Left kidney (tissue), 2 donors: ENCODE results near the gene ARHGAP5. TPM values are rescaled to one million over a fixed set of nuclear protein-coding genes. Genes with fewer than 3 reads are reported as not detected.
"Not testable (repeated sequence)": the region's sequence is repeated elsewhere in the genome, so short reads cannot be mapped to it uniquely, and the experiment has no call there.

Experiments
- DNase-seq: peaks from one replicate; pipeline ENCODE4 v3.0.0-alpha.2; 2013
- polyA plus RNA-seq: library from polyadenylated mRNA; unstranded; fragments of 120-200 nt; gene quantifications from one replicate; pipeline ENCODE4 v1.2.1, GENCODE V29; 2013; ENCODE audit not compliant: insufficient read length

The ARHGAP5 gene
- polyA plus RNA-seq, 1 donor: 122 TPM

DNA sequence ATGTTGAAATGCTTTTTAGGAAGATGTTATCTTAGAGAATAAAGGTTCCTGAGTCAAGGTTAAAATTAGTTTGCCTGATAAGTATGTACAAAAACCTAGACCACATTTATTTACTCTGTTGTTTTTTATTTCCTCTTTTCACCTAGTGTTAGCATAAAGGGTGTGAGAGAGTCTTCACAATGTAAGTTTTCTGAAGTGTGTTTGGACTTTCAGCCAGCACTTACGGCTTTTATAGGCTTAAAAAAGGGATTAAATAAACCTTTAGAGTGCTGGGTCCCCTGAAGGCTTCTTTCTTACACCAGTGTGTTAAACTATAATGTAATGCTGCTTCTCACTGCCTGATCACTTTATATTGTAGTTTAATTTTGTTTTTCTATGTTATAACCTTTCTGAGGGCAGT lies 27.2 kb downstream of the ARHGAP5 start:
- no peak for DNase-seq

DNA sequence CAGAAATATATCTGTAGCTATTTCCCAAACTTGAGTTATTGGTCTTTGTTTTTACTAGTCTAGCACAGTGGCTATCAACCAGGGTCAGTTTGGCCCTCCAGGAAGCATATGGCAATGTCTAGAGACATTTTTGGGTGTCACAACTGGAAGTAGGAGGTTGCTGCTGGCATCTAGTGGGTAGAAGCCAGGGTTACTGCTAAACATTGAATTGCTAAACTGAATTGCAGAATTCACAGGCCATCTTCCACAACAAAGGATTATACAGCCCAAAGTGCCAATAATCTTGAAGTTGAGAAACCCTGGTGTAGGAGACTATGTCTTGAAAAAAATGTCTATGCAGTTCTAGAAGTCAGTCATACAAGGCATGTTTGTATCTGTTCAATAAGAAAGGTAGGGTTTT lies 27.7 kb downstream of the ARHGAP5 start:
- no peak for DNase-seq

DNA sequence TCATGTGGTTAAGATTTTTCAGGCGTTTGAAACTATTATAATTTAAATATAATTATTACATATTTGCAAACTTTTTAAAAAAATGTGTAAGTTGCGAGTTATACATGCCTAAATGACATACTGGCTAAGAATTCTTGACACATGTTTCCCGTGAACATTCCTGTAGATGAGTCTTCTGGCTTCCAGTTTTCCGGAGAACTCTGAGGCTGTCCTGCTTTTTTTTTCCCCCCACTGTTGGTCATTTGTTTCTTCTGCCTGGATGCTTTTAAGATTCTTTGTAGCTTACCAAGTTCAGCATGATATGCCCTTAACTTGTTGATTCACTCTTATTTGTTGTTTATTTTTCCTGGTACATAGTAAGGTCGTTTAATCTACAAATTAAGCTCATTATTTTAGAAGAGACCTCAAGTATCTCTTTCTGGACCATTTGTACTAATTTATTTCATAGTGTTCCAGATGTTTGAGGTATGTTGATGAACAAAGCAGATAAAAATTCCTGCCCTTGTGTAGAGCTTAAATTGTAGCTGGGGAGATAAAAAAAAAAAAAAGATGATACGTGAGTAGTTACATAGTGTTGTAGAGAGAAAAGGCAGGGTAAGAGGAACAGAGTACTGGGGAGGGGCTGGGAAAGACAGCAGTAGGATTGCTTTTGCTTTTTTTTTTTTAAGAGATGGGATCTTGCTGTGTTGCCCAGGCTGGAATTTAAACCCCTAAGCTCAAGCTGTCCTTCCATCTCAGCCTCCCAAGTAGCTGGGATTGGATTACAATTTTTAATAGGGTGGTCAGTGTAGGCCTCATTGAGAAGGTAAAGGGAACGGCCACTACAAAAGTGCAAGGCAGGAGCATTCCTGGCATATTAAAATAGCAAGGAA lies 32.8 kb downstream of the ARHGAP5 start:
- DNase-seq: no peak

DNA sequence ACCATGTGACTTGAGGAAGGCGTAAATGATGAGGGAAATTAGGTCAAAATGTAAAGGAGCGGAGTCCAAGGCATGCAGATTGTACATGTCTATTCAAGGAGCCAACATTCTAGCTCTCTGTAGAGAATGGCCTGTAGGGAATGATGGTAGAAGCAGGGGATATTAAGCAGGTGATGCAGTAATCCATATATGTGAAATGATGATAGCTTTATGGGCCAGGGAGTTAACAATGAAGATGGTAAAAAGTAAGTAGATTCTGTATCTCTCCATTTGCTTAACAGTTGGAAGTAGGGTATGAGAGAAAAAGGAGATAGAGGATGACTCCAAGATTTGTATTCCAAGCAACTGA lies 33.4 kb downstream of the ARHGAP5 start:
- DNase-seq: no peak

DNA sequence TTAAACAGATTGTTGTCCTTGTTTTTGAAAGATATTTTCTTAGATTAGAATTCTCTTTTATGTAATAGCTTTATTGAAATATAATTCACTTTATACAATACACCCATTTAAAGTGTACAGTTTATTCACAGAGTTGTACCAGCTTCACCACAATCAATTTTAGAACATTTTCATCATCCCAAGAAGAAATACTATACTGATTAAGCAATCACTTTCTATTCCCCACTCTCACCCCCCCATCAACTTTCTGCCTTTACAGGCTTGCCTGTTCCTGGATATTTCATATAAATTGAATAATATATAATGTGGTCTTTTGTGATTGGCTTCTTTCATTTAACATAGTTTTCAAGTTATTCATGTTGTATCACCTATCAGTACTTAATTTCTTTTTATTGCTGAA lies 44.4 kb downstream of the ARHGAP5 start:
- DNase-seq: no peak

DNA sequence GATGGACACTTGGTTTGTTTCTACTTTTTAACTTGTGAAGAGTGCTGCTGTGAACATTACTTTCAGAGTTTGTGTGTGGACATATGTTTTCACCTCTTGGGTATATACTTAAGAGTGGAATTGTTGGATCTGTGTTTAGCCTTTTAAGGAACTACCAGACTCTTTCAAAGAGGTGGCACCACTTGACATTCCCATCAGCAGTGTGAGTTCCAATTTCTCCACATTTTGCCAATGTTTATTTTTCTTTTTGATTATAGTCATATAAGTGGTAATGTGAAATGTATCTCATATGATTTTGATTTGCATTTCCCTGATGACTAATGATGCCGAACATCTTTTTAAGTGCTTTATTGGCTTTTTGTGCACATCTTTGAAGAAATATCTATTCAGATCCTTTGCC lies 44.8 kb downstream of the ARHGAP5 start:
- no peak for DNase-seq

DNA sequence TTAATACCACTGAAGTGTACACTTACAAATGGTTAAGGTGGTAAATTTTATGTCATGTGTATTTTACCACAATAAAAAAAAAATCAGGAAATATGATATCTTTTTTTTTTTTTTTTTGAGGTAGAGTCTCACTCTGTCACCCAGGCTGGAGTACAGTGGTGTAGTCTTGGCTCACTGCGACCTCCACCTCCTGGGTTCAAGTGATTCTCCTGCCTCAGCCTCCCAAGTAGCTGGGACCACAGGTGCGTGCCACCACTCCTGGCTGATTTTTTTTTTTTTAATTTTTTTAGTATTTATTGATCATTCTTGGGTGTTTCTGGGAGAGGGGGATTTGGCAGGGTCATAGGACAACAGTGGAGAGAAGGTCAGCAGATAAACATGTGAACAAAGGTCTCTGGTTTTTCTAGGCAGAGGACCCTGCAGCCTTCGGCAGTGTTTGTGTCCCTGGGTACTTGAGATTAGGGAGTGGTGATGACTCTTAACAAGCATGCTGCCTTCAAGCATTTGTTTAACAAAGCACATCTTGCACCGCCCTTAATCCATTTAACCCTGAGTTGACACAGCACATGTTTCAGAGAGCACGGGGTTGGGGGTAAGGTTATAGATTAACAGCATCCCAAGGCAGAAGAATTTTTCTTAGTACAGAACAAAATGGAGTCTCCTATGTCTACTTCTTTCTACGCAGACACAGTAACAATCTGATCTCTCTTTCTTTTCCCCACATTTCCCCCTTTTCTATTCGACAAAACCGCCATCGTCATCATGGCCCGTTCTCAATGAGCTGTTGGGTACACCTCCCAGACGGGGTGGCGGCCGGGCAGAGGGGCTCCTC lies 50.0 kb downstream of the ARHGAP5 start:
- DNase-seq: not testable (repeated sequence)

DNA sequence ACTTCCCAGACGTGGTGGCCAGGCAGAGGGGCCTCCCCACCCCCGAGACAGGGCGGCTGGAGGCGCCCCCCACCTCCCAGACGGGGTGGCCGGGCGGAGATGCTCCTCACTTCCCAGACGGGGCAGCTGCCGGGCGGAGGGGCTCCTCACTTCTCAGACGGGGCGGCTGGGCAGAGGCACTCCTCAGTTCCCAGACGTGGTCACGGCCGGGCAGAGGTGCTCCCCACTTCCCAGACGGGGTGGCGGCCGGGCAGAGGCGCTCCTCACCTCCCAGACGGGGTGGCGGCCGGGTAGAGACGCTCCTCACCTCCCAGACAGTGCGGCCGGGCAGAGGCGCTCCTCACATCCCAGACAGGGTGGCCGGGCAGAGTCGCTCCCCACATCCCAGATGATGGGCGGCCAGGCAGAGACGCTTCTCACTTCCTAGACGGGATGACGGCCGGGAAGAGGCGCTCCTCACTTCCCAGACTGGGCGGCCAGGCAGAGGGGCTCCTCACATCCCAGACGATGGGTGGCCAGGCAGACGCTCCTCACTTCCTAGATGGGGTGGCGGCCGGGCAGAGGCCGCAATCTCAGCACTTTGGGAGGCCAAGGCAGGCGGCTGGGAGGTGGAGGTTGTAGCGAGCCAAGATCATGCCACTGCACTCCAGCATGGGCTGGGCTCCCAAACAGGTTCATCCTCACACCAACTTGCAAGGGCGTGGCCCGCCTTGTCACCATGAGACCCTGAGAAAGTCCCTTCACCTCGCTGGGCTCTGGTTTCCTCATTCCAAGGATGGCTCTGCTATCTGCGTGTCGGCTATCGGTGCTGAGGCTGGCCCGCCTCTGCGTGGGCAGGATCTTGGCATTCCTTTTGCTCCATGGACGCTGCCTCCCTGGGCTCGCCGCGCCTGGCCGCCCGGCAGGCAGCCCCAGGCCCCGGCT lies 50.9 kb downstream of the ARHGAP5 start:
- DNase-seq: not testable (repeated sequence)

DNA sequence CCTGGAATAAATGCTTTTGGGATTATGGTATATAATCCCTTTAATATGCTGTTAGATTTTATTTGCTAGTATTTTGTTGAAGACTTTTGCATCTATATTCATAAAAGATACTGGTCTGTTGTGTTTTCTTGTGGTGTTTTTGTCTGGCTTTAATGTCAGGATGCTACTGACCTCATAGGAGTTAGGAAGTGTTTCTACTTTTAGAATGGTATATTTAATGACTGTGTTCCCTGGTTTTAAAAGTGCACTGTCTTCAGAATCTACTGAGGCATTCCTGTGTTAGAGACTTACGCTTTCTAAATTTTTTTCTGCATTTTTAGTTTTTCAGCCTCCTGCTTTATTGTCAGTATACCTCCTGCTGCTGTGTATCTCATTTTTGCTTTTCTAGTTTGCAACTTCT lies 51.6 kb downstream of the ARHGAP5 start:
- no peak for DNase-seq

DNA sequence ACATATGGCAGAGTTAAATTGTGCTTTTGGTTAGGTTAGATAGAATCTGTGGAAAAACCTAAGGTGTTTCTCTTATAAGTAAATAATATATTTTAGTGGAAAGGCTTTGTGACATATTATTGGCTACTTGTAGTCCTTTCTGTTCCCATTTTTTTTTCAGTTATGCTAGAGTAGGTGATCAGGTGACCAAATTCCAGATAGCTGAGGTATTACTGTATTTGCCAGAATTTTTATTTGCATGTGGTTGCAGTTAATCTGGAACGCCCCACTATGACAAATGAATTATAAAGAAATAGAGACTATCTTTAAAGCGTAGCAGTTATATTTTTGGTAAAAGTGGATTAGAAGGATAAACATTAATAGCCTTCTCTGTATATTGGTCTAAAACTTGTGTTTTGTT lies 52.0 kb downstream of the ARHGAP5 start:
- no peak for DNase-seq

DNA sequence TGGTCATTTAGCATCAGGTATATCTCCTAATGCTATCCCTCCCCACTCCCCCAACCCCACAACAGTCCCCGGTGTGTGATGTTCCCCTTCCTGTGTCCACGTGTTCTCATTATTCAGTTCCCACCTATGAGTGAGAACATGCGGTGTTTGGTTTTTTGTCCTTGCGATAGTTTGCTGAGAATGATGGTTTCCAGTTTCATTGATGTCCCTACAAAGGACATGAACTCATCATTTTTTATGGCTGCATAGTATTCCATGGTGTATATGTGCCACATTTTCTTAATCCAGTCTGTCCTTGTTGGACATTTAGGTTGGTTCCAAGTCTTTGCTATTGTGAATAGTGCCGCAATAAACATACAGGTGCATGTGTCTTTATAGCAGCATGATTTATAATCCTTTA lies 54.6 kb downstream of the ARHGAP5 start:
- not testable (repeated sequence) for DNase-seq

DNA sequence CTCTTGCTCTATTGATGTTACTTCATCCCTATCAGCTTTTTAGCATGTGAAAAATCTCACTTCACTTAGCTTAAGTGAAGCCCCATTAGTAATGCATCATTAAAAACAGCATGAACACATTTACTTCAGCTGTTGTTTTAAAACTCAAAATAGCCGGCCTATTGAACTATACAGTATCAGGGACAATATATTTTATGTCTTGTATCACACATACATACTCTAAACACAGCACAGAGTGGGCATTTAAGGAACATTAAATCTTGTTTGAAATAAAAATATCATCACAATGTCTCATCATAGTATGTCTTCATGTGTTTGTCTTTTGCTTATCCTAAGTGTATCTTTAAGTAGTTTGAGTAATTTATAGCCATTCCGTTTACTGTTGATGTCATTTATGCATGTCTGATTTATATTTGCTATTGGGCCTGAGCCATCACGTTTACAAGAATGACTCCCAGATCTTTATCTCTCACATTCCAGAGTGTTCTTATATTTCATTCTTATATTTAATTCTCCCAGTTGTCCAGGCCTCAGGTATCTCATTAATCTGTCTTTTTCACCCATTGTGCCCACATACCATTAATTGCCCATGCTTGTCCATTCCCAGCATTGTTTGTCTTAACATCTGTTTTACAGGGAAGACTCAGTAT lies 57.5 kb downstream of the ARHGAP5 start:
- peak; percentile 53 for DNase-seq

DNA sequence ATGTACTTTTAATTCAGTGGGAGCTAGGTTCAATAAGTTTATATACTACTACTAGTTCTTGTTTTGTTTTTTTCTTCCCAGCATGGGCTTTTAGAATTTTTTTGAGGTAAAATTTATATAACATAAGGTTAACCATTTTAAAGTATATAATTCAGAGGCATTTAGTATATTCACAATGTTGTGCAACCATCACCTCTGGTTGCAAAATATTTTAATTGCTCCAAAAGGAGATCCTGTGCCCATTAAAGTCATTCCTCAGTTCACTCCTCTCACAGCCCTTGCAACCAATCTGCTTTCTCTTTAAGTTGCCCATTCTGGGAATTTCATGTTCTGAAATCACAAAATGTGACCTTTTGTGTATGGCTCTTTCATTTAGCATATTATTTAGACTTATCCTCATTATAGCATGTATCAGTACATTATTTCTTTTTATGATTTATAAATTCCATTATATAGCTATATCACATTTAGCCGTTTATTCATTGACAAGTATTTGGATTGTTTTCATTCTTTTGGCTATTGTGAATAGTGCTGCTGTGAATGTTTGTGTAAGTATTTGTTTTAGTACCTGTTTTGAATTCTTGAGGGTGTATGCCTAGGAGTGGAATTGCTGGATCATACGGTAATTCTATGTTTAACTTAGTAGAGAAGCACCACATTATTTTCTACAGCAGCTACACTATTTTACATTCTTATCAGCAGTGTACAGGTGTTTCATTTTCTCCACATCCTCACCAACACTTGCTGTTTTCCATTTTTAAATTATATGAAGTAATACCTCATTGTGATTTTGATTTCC lies 59.1 kb downstream of the ARHGAP5 start:
- DNase-seq: no peak

DNA sequence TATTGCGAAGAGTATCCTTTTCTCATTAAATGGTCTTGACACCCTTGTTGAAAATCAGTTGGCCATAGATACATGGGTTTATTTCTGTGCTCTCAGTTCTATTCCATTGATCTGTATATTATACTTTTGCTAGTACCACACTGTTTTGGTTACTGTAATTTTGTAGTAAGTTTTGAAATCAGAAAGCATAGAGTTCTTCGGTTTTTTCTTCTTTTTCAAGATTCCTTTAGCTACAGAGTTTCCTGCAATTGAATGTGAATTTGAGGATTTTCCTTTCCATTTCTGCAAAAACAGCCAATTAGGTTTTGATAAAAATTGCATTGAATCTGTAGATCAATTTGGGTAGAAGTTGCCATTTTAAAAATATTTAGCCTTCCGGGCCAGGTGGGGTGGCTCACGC lies 60.2 kb downstream of the ARHGAP5 start:
- DNase-seq: no peak

DNA sequence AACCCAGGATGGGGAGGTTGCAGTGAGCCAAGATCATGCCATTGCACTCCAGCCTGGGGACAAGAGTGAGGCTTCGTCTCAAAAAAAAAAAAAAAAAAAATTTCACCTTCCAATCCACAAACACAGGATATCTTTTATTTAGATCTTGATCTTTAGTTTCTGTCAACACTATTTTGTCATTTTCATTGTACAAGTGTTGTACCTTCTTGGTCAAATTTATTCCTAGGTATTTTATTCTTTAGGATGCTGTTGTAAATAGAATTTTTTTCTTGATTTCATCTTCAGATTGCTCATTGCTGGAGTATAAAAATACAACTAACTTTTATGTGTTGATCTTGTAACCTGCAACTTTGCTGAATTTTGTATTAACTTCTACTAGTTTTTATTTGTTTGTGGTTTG lies 60.8 kb downstream of the ARHGAP5 start:
- no peak for DNase-seq

DNA sequence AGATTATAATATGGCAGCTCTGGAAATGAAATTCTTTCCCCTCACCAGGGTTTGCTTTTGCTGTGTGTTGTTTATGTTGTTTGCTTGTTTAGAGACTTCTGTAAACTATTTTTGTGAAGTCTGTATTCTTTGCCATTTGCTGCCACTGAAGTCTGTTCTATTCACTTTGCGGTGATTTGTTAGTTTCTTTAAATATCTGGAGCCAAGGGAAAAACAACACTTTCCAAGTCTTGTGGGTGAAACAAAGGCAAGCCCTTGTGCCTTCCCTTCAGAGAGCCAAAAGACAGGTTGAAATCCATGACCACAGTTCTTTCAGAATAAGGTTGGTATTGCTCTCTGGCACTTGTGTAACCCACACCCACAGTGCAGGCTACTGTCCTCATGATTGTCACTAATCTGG lies 65.2 kb downstream of the ARHGAP5 start:
- DNase-seq: no peak

DNA sequence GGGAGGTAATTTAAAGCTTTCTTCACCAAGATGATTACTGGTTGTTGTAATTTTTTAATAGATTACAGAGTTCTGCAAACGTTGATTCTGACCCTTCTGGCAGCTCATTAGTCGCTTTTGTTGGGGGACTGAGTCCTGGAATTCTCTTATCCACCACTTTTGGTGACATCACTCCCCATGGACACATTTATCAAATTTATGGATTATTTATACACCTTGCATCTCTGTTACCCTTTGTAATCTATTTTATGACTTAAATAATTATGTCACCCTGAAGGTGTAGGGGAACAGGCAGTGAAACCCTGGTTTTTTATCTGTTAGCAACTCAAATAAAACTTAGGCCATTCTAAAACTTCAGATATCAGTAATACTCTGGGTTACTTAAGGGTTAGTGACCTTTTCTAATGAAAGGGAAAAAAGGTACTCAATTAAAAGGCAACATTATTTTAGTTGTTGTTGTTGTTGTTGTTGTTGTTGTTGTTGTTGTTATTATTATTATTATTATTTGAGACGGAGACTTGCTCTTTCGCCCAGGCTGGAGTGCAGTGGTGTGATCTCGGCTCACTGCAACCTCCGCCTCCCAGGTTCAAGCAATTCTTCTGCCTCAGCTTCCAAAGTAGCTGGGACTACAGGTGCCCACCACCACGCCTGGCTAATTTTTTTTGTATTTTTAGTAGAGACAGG lies 65.8 kb downstream of the ARHGAP5 start:
- no peak for DNase-seq

DNA sequence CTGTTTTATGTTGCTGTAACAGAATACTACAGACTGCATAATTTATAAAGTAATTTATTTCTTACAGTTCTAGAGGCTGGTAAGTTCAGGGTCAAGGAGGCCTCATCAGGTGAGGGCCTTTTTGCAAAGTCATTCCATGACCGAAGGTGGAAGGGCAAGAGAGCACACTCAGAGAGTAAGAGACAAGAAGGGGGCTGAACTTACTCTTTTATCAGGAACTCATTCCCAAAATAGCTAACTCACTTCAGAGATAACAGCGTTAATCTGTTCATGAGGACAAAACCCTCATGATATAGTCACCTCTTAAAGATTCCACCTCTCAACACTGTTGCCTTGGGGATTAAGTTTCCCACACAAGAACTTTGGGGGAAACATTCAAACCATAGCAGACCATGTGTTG lies 73.3 kb downstream of the ARHGAP5 start:
- DNase-seq: no peak

DNA sequence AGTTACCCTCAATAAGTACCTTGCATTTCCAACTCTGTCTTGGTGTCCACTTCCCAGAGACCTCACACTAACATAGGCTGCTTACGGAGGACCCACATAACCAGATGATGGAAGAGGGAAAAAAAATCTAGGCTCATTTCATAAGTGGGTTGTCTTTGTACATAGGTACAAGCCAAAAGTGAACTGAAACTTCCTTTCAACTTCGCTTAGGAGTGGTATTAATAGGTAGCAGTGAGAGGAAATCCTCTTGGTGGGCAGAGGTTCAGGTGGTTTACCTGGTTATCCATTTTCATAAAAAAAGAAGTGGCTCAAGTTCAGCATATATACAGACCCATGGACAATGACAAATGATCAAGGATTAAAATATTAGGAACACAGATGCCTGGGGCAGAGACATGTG lies 88.9 kb downstream of the ARHGAP5 start:
- DNase-seq: no peak

DNA sequence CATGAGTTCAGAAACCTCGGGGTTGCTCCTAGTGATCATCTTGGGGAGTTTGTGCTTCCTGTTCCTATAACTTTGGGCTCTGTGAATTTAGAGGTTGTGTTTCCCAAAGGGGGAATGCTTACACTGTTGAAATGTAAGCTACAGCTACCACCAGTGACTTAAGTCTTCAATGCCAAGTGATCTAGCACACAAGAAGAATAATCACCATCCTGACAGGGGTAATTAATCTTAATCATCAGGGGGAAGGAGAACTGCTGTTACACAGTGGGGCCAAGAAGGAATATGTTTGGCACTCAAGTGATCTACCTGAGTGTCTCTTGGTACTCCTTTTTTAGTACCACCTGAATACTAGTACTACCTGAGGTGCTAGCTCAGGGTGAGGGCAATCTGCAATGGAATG lies 89.8 kb downstream of the ARHGAP5 start:
- no peak for DNase-seq
